Peyer's patch (tissue), 4 donors: ENCODE results near the gene OR6B3. TPM values are rescaled to one million over a fixed set of nuclear protein-coding genes. Genes with fewer than 3 reads are reported as not detected.
"Not testable (repeated sequence)": the region's sequence is repeated elsewhere in the genome, so short reads cannot be mapped to it uniquely, and the experiment has no call there.

ENCODE experiments used
- DNase-seq, 3 donors: peaks; one replicate each; pipeline ENCODE4 v3.0.0-alpha.2; 2017 to 2019
- H3K27ac ChIP-seq, 4 donors: fragments of 200-600 bp; sonication (generic); one replicate each; pipeline ENCODE4 v1.5.1; 2016 to 2019
- H3K27me3 ChIP-seq, 2 donors: fragments of 200-600 bp; sonication (generic); one replicate each; pipeline ENCODE4 v1.5.1; 2019
- H3K36me3 ChIP-seq, 3 donors: fragments of 200-600 bp; sonication (generic); one replicate each; pipeline ENCODE4 v1.5.1; 2016 to 2019
- H3K4me1 ChIP-seq, 4 donors: fragments of 200-600 bp; sonication (generic); one replicate each; pipeline ENCODE4 v1.5.1; 2016 to 2019
- H3K4me3 ChIP-seq, 4 donors: fragments of 200-600 bp; sonication (generic); 1 replicate in 3 of 4; 2 replicates in 1 of 4; pipeline ENCODE4 v1.5.1; 2016 to 2019; ENCODE audit warnings: mild to moderate bottlenecking in 1 of 4
- H3K9me3 ChIP-seq, 4 donors: fragments of 200-600 bp; sonication (generic); one replicate each; pipeline ENCODE4 v1.5.1; 2016 to 2019; ENCODE audit warnings: mild to moderate bottlenecking in 1 of 4
- POLR2A ChIP-seq, 2 donors: fragments of 450-650 bp; IDR thresholded peaks; one replicate each; pipeline ENCODE4 v1.5.1; 2017; ENCODE audit warnings: antibody characterized with exemption in 2 of 2, mild to moderate bottlenecking in 2 of 2, moderate library complexity in 2 of 2
- total RNA-seq, 4 donors: library from RNA; depleted of rRNA; stranded (reverse); fragments of >200 nt; gene quantifications; one replicate each; pipeline ENCODE4 v1.1.0, GENCODE V29; 2016
- TF ChIP-seq, protein P1 (sequence below), 6 experiments: fragments of 450-650 bp in 4 of 6; fragments of 200-600 bp in 2 of 6; sonication (generic) in 1 of 6; IDR thresholded peaks; one replicate each; pipeline ENCODE4 v1.5.1; 2017 to 2019; ENCODE audit warnings: antibody characterized with exemption in 6 of 6, mild to moderate bottlenecking in 3 of 6, moderate library complexity in 1 of 6

OR6B3 gene
- total RNA-seq, 4 donors from 2014 or later, result not detected

GRCh38 chr2:240052524-240052923 is 797 bp downstream of the OR6B3 start:
- H3K27me3 ChIP-seq, result no peaks in the 10 kb centered on the region
- DNase-seq, result no peak

GRCh38 chr2:240051697-240052096 is 1.6 kb downstream of the OR6B3 start:
- H3K9me3 ChIP-seq, result no peaks in the 10 kb centered on the region
- no peak for DNase-seq
- H3K4me3 ChIP-seq, result no peak overlapping the region
- no peaks in the 10 kb centered on the region for H3K4me1 ChIP-seq
- no peak overlapping the region for H3K27ac ChIP-seq
- no peaks in the 10 kb centered on the region for H3K27me3 ChIP-seq
- TF ChIP-seq POLR2A (IDR thresholded peaks at IDR 0.05), result no peak
- TF ChIP-seq, protein P1, sequence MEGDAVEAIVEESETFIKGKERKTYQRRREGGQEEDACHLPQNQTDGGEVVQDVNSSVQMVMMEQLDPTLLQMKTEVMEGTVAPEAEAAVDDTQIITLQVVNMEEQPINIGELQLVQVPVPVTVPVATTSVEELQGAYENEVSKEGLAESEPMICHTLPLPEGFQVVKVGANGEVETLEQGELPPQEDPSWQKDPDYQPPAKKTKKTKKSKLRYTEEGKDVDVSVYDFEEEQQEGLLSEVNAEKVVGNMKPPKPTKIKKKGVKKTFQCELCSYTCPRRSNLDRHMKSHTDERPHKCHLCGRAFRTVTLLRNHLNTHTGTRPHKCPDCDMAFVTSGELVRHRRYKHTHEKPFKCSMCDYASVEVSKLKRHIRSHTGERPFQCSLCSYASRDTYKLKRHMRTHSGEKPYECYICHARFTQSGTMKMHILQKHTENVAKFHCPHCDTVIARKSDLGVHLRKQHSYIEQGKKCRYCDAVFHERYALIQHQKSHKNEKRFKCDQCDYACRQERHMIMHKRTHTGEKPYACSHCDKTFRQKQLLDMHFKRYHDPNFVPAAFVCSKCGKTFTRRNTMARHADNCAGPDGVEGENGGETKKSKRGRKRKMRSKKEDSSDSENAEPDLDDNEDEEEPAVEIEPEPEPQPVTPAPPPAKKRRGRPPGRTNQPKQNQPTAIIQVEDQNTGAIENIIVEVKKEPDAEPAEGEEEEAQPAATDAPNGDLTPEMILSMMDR (IDR thresholded peaks at IDR 0.05), result no peak
- no peaks in the 10 kb centered on the region for H3K36me3 ChIP-seq

More at GRCh38 chr2:240052524-240052923, 797 bp downstream of the OR6B3 start:
- Histone ChIP-seq H3K4me1 (no peaks in the 10 kb centered on the region), H3K36me3 (no peaks in the 10 kb centered on the region), H3K27ac (no peak overlapping the region), H3K9me3 (no peaks in the 10 kb centered on the region), H3K4me3 (no peak overlapping the region)
- TF ChIP-seq, protein P1 (IDR thresholded peaks at IDR 0.05), result no peak
- TF ChIP-seq POLR2A (IDR thresholded peaks at IDR 0.05), result no peak

DNA sequence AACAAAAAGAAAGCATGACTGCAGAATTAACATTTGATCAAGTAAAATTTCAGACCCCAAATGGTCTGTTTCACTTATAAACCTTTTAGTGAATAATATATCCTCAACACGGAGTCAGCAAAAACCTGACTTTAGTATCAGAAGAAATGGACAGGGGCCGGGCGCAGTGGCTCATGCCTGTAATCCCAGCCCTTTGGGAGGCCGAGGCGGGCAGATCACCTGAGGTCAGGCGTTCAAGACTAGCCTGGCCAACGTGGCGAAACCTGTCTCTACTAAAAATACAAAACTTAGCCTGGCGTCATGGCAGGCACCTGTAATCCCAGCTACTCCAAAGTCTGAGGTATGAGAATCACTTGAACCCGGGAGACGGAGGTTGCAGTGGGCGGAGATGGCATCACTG is 3.0 kb downstream of the OR6B3 start:
- Histone ChIP-seq H3K27ac (no peak overlapping the region), H3K4me1 (no peaks in the 10 kb centered on the region), H3K9me3 (no peaks in the 10 kb centered on the region), H3K27me3 (no peaks in the 10 kb centered on the region), H3K36me3 (no peaks in the 10 kb centered on the region), H3K4me3 (no peak overlapping the region)
- DNase-seq, result no peak
- TF ChIP-seq, protein P1 (IDR thresholded peaks at IDR 0.05), result no peak
- no peak for TF ChIP-seq POLR2A (IDR thresholded peaks at IDR 0.05)

- H3K27me3 ChIP-seq, result no peaks in the 10 kb centered on the region
- no peaks in the 10 kb centered on the region for H3K36me3 ChIP-seq
- H3K27ac ChIP-seq, result no peak overlapping the region
- DNase-seq, result no peak
- H3K4me3 ChIP-seq, result no peak overlapping the region
- no peak for TF ChIP-seq POLR2A (IDR thresholded peaks at IDR 0.05)
- TF ChIP-seq, protein P1 (IDR thresholded peaks at IDR 0.05), result no peak
- no peaks in the 10 kb centered on the region for H3K4me1 ChIP-seq
- no peaks in the 10 kb centered on the region for H3K9me3 ChIP-seq
These were observed 5.1 kb downstream of the OR6B3 start for GRCh38 chr2:240048237-240048636.

GRCh38 chr2:240045098-240045497 is 8.2 kb downstream of the OR6B3 start:
- Histone ChIP-seq H3K9me3 (no peaks in the 10 kb centered on the region), H3K27me3 (no peaks in the 10 kb centered on the region), H3K4me1 (no peaks in the 10 kb centered on the region), H3K4me3 (no peak overlapping the region), H3K36me3 (no peaks in the 10 kb centered on the region), H3K27ac (no peak overlapping the region)
- no peak for DNase-seq
- TF ChIP-seq, protein P1 (IDR thresholded peaks at IDR 0.05), result no peak

DNA sequence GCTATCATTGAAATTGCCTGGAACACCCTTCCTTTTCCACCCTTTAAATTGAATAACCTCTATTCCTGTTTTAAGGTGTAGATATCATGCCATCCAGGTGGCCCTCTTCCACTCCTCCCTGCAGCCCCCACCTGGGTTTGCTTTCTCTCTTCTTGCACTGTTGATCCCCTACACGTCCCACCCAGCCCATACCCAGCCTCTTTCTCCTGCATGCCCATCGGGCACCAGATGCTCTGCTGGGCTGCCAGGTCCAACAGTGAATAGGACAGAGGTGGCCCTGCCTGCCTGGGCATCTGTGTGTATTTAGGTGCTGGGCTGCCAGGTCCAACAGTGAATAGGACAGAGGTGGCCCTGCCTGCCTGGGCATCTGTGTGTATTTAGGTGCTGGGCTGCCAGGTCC is 9.2 kb downstream of the OR6B3 start:
- H3K9me3 ChIP-seq, H3K27ac ChIP-seq, H3K4me1 ChIP-seq, DNase-seq, H3K4me3 ChIP-seq, H3K36me3 ChIP-seq, H3K27me3 ChIP-seq: not testable (repeated sequence)
